Medulla oblongata (tissue), 1 donor: ENCODE results near the gene KRTAP22-2.

Experiments
- DNase-seq: peaks from one replicate; pipeline ENCODE4 v3.0.0-alpha.2; 2015; ENCODE audit errors: extremely low spot score

The KRTAP22-2 gene

DNA sequence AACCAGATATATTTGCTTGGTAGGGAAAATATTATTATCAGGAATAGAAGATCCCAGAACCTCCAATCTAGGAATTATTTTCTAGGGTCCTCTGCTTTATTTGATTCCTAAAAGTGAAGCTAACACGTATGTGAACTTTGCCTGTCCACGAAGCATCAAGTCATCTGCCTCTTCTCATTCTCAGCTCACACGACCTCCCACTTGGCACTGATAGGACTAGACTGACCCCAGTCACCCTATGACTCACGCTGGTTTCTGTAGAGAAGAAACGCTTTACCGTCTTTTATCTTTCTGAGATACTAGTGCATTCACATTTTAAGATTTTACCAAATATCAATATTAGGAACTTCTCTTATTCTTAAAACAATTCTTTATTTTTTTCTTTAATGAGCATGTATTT lies 27.1 kb downstream of the KRTAP22-2 start:
- no peak for DNase-seq

DNA sequence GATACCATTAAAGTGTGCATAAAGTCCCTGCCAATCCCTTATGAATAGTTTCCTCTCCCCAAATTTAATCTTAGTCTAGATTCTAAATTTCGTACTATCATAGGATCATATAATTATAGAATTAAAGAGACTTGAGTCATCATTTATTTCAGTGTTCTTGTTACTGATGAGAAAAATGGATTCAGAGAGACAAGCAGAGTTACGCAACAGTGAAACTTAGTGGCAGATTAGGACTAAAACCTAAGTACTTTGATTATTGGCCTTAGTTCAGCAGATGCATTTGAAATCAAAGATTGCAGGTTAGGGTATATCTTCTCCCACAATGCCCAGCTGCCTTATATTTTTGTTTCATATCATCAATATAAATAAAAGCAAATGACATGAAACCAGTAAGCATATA lies 28.2 kb downstream of the KRTAP22-2 start:
- no peak for DNase-seq

DNA sequence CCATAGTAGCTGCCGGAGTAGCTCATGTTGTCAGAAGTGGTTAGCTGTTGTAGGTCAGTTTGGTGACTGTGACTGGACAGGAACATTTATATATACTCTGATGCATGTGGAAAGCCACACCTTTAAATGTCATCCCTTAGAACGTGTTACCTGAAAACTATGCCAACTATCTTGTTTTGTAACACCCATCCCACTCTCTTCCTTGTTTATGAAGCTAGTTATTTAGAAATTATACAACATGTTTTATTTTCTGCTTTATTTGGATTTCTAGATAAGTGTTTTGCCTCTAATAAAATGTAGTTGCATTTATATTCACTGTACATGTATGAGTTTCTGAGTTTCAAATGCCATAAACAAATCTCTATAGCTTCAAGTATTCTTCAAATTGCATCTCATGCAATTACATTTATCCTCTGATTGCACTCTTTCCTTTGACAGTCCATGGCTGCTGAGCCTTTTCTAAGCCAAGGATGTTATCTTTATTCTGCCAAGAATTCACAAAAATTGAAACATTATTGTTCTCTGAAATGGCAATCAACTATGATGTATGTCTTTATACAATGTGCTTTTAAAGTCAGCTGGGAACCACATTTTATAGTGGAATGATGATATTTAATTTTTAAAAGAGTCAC lies 28.8 kb downstream of the KRTAP22-2 start, which contains the start of gene KRTAP19-7:
Gene KRTAP19-7 (minus strand): TSS at position 51 of the 632 bp plus-strand sequence. CDS start 25 bp downstream, at position 26.
- DNase-seq = no peak

DNA sequence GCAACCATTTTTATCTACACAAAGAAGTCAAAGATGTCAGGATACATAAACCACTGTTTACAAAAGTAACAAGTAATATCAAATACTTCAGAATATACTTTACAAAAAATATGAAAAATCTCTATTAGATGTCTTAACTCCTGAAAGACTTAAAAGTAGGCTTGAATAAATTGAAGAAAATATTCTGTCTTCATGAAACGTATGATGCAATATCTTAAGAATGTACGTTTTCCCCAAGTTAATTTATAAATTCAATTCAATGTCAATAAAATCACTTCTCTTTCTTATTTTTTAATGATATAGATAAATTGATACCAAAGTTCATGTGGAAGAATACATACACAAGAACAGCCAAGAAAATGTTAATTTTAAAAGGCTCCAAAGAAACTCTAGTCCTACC lies 35.1 kb downstream of the KRTAP22-2 start:
- no peak for DNase-seq

DNA sequence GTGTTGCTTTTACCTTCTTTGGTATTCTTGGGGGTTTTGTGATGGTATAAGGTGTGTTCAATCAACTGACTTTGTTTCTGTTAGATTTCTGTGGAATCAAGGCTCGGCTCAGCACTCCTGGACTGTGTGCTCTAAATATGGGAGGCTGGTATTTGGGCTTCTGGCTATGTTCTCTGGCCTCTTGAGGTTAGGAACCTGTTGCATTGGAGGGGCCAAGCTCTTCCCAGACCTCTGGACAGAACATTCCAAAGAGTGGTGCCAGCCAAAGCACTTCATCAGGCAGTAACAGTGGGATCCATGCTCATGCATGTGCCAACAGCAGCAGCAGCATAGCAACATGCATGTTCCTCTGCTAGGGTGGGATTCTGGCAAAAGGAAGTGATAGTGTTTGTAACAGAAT lies 37.4 kb downstream of the KRTAP22-2 start:
- no peak for DNase-seq

DNA sequence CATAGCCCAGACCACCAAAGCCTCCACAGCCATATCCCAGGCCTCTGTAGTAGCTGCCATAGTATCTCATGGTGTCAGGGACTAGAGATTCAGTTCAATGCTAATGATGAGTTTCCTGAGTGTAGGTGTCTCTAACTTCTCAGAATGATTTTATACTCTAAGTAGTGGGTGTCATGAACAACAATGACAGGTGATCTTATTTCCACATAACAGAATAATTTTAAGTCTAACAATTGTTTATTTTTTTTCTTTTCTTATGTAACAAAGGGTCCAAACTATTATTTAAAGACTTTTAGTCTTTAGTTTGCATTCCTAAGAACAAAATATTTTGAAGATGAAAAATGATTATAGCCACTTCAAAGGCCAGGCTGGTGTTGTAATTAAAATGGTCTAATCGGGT lies 48.4 kb downstream of the KRTAP22-2 start, which contains the start of gene KRTAP19-6:
Gene KRTAP19-6 (minus strand): TSS at position 101 of the 400 bp plus-strand sequence. CDS start 31 bp downstream, at position 70.
- no peak for DNase-seq
